Hepatocyte (in vitro differentiated cells): ENCODE data around the gene GMDS. TPM values are rescaled to one million over a fixed set of nuclear protein-coding genes. Genes with fewer than 3 reads are reported as not detected.

Experiments
- DNase-seq: peaks from one replicate; pipeline ENCODE4 v3.0.0-alpha.2; 2016; ENCODE audit warnings: low spot score
- H2AFZ ChIP-seq: fragments of 200-600 bp; sonication (generic); 2 replicates; pipeline ENCODE4 v1.6.0; 2016; ENCODE audit warnings: antibody characterized with exemption, mild to moderate bottlenecking
- H3K27ac ChIP-seq: fragments of 200-600 bp; sonication (generic); 2 replicates; pipeline ENCODE4 v1.5.1; 2016; ENCODE audit warnings: mild to moderate bottlenecking
- H3K27me3 ChIP-seq: fragments of 200-600 bp; sonication (generic); 2 replicates; pipeline ENCODE4 v1.6.1; 2016
- H3K36me3 ChIP-seq: fragments of 200-600 bp; sonication (generic); replicated peaks from 2 replicates; pipeline ENCODE4 v1.5.1; 2016; ENCODE audit warnings: low read depth; ENCODE audit not compliant: insufficient read depth
- H3K4me1 ChIP-seq: fragments of 200-600 bp; sonication (generic); 2 replicates; pipeline ENCODE4 v1.5.1; 2016; ENCODE audit warnings: mild to moderate bottlenecking, moderate library complexity; ENCODE audit not compliant: insufficient read depth
- H3K4me2 ChIP-seq: fragments of 200-600 bp; sonication (generic); 2 replicates; pipeline ENCODE4 v1.6.0; 2016
- H3K4me3 ChIP-seq: fragments of 200-600 bp; sonication (generic); 2 replicates; pipeline ENCODE4 v1.5.1; 2016; ENCODE audit warnings: mild to moderate bottlenecking
- H3K79me2 ChIP-seq: fragments of 200-600 bp; sonication (generic); 2 replicates; pipeline ENCODE4 v1.6.0; 2017; ENCODE audit warnings: mild to moderate bottlenecking
- H3K9me2 ChIP-seq: fragments of 200-600 bp; sonication (generic); replicated peaks from 2 replicates; pipeline ENCODE4 v1.6.0; 2017; ENCODE audit warnings: mild to moderate bottlenecking; ENCODE audit not compliant: insufficient read depth
- H3K9me3 ChIP-seq: fragments of 200-600 bp; sonication (generic); 2 replicates; pipeline ENCODE4 v1.5.1; 2016; ENCODE audit warnings: low read depth, mild to moderate bottlenecking
- H4K20me1 ChIP-seq: fragments of 200-600 bp; sonication (generic); 2 replicates; pipeline ENCODE4 v1.6.0; 2016; ENCODE audit warnings: mild to moderate bottlenecking; ENCODE audit not compliant: insufficient read depth, poor library complexity, severe bottlenecking
- EZH2 ChIP-seq: fragments of 200-600 bp; sonication (generic); IDR thresholded peaks from 2 replicates; pipeline ENCODE4 v1.6.1; 2016; ENCODE audit warnings: antibody characterized with exemption, mild to moderate bottlenecking, borderline replicate concordance
- EZH2phosphoT487 ChIP-seq: fragments of 200-600 bp; sonication (generic); IDR thresholded peaks from one replicate; pipeline ENCODE4 v1.6.1; 2018; ENCODE audit warnings: antibody characterized with exemption, mild to moderate bottlenecking, low read depth, moderate library complexity; ENCODE audit not compliant: unreplicated experiment, severe bottlenecking
- WGBS: methylation state at CpG from one replicate; pipeline ENCODE4 v1.1.6; 2016; ENCODE audit warnings: low lambda C conversion rate; ENCODE audit errors: missing lambda C conversion rate; 5-methylcytosine and 5-hydroxymethylcytosine counted together
- polyA plus RNA-seq: library from polyadenylated mRNA; unstranded; fragments of >200 nt; fragmentation: Nextera tagmentation; extraction: Ambion mirVana; gene quantifications from 2 replicates; pipeline ENCODE4 v1.2.1, GENCODE V29; 2016
- total RNA-seq: library from RNA; depleted of rRNA; stranded (reverse); fragments of >200 nt; gene quantifications from 2 replicates; pipeline ENCODE4 v1.2.3, GENCODE V29; 2014
- TF ChIP-seq, protein P1 (sequence below): fragments of 200-600 bp; sonication (generic); IDR thresholded peaks from 2 replicates; pipeline ENCODE4 v1.5.1; 2016; ENCODE audit warnings: antibody characterized with exemption, mild to moderate bottlenecking; ENCODE audit not compliant: poor library complexity

Gene GMDS
- total and polyA plus RNA-seq, 2 experiments from 2014 or later, result 20.7 to 32.6 TPM

DNA sequence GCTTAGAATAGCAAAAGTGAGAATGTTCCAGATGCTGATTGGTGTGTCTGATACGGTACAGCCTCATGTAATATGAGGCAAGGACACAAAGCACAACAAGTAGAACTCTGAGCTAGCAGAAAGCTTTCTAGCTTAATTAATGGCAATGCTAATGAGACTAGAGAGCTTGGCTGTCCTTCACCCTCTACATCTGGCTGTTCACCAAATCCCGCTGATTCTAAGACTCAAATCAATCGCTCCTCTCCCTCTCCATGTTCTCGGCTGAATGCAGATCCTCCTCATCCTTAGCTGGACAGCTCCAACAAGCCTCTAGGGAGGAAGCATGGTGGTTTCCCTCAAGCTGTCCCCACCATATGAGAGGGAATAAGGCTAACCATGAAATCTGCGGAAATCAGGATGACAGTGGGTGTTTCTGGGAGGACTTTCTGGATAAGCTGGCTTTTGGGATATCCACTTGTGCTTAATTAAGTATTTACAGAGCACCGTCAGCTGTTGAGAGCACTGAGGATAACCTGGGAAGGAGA is 506.8 kb downstream of the GMDS start:
- TF ChIP-seq, protein P1, sequence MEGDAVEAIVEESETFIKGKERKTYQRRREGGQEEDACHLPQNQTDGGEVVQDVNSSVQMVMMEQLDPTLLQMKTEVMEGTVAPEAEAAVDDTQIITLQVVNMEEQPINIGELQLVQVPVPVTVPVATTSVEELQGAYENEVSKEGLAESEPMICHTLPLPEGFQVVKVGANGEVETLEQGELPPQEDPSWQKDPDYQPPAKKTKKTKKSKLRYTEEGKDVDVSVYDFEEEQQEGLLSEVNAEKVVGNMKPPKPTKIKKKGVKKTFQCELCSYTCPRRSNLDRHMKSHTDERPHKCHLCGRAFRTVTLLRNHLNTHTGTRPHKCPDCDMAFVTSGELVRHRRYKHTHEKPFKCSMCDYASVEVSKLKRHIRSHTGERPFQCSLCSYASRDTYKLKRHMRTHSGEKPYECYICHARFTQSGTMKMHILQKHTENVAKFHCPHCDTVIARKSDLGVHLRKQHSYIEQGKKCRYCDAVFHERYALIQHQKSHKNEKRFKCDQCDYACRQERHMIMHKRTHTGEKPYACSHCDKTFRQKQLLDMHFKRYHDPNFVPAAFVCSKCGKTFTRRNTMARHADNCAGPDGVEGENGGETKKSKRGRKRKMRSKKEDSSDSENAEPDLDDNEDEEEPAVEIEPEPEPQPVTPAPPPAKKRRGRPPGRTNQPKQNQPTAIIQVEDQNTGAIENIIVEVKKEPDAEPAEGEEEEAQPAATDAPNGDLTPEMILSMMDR, result no peak
- TF ChIP-seq EZH2phosphoT487 (no peak), EZH2 (no peak)
- H3K4me2 ChIP-seq, result no peak overlapping the region
- no peak overlapping the region for H3K4me3 ChIP-seq
- no peaks in the 10 kb centered on the region for H3K79me2 ChIP-seq
- H3K4me1 ChIP-seq, result no peaks in the 10 kb centered on the region
- no peak for DNase-seq
- H3K9me2 ChIP-seq, result no peaks in the 10 kb centered on the region
- H3K9me3 ChIP-seq, result no peaks in the 10 kb centered on the region
- 75% methylated on average over 6 of the region's 6 CpGs for WGBS
- H3K27me3 ChIP-seq, result no peaks in the 10 kb centered on the region
- H4K20me1 ChIP-seq, result no peaks in the 10 kb centered on the region
- no peak overlapping the region for H3K27ac ChIP-seq
- H3K36me3 ChIP-seq, result no peaks in the 10 kb centered on the region
- no peak overlapping the region for H2AFZ ChIP-seq

DNA sequence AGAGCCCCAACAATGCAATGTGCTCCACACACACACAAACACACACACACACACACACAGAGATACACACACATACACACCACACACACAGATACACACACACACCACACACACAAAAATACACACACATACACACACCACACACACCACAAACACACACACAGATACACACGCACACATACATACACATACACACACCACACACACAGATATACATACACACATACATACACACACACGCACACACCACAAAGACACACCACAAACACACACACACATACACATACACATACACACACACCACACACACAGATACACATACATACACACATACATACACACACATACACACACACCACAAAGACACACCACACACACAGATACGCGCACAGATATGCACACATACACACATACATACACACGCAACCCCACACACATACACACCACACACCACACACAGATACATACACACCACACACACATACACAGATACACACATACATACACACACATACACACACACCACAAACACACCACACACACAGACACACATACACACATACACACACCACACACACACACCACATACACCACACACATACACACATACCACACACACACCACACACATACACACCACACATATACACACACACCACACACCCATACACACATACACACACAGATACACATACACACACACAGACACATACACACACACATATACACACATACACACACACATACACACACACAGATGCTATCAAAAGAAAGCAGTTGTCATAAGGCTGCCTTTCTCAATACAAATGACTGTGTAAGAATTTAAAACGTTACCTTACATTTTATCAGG is 507.7 kb downstream of the GMDS start:
- Histone ChIP-seq H3K4me2 (no peak overlapping the region), H3K4me1 (no peaks in the 10 kb centered on the region), H3K27ac (no peak overlapping the region), H3K79me2 (no peaks in the 10 kb centered on the region), H2AFZ (no peak overlapping the region), H3K27me3 (no peaks in the 10 kb centered on the region), H3K9me2 (no peaks in the 10 kb centered on the region), H3K9me3 (no peaks in the 10 kb centered on the region), H3K4me3 (no peak overlapping the region), H3K36me3 (no peaks in the 10 kb centered on the region), H4K20me1 (no peaks in the 10 kb centered on the region)
- TF ChIP-seq EZH2, result no peak
- TF ChIP-seq, protein P1, result no peak
- no peak for TF ChIP-seq EZH2phosphoT487
- WGBS, result 87% methylated on average over 6 of the region's 6 CpGs
- DNase-seq, result no peak

DNA sequence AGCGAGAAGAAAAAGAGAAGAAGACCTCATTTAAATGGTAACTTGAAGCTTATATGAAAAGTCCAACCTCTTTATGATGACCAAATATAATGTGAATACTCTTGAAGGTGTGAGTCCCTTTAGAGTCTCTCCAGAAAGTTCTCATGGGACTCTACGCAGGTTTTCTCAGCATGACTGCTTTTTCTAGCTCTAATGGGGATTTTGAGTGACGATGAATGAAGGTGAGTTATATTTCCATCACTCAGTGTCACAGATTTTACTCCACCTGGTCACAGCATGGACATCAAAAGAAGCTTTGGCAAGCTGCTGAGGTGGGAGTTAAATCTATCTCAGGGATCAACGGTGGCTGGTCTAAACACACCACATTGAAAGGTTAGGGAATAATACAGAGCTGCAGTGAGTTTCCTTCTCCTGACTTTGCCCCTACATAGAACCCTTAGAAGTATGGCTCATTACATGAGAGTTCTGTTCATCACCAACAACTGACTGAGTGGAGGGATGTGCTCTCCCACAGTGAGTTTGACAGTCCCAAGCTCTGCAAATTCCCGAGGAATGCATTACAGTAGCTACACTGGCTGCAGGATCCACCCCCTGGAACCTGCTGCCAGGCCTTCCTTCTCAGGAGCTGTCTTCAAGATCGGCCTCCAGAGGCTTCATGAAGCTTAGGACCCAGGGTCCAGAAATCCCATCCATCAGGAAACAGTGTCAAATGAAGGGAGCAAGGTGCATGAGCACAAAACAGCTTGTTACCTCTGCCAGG is 508.9 kb downstream of the GMDS start:
- Histone ChIP-seq H3K36me3 (no peaks in the 10 kb centered on the region), H3K9me3 (no peaks in the 10 kb centered on the region), H3K9me2 (no peaks in the 10 kb centered on the region), H3K27me3 (no peaks in the 10 kb centered on the region), H3K27ac (no peak overlapping the region), H2AFZ (no peak overlapping the region), H4K20me1 (no peaks in the 10 kb centered on the region), H3K4me1 (no peaks in the 10 kb centered on the region), H3K79me2 (no peaks in the 10 kb centered on the region), H3K4me3 (no peak overlapping the region), H3K4me2 (no peak overlapping the region)
- DNase-seq, result no peak
- 77% methylated on average over 6 of the region's 6 CpGs for WGBS
- TF ChIP-seq EZH2, result no peak
- TF ChIP-seq, protein P1, result no peak
- no peak for TF ChIP-seq EZH2phosphoT487
